NCI-H146 treated with DMSO at 0.1 percent for 48 hours (cell line): ENCODE results near the gene FXYD3.

ENCODE experiments used
- DNase-seq: peaks from one replicate; lab custom pipeline; 2025; ENCODE audit not compliant: unreplicated experiment; lab: John Stamatoyannopoulos, UW

FXYD3 gene

GRCh38 chr19:35115177-35115951, at the start of gene FXYD3:
FXYD3 (plus strand) TSS chr19:35115823; CDS start chr19:35119377, 3,554 bp downstream.
- DNase-seq = no peak

- DNase-seq = no peak
Observed at GRCh38 chr19:35066121-35066520, 49.5 kb upstream of the FXYD3 start.

- peak; percentile 74 for DNase-seq
Observed at GRCh38 chr19:35066691-35067563, 48.7 kb upstream of the FXYD3 start.

GRCh38 chr19:35068941-35069634, 46.5 kb upstream of the FXYD3 start:
- no peak for DNase-seq

- no peak for DNase-seq
Observed at GRCh38 chr19:35069696-35070095, 45.9 kb upstream of the FXYD3 start.

GRCh38 chr19:35070471-35070870, 45.2 kb upstream of the FXYD3 start:
- DNase-seq = no peak

GRCh38 chr19:35073516-35073915, 42.1 kb upstream of the FXYD3 start:
- no peak for DNase-seq

- DNase-seq = no peak
Observed at GRCh38 chr19:35073941-35074340, 41.7 kb upstream of the FXYD3 start.

- no peak for DNase-seq
Observed at GRCh38 chr19:35074426-35075201, 41.0 kb upstream of the FXYD3 start.

- DNase-seq = no peak
Observed at GRCh38 chr19:35075202-35076025, 40.2 kb upstream of the FXYD3 start.

GRCh38 chr19:35076026-35076370, 39.6 kb upstream of the FXYD3 start:
- no peak for DNase-seq

GRCh38 chr19:35076657-35077056, 39.0 kb upstream of the FXYD3 start:
- no peak for DNase-seq

- no peak for DNase-seq
Observed at GRCh38 chr19:35077411-35078223, 38.0 kb upstream of the FXYD3 start.

GRCh38 chr19:35079826-35080225, 35.8 kb upstream of the FXYD3 start:
- DNase-seq = no peak

- no peak for DNase-seq
Observed at GRCh38 chr19:35080613-35081170, 34.9 kb upstream of the FXYD3 start.

- no peak for DNase-seq
Observed at GRCh38 chr19:35081201-35081600, 34.4 kb upstream of the FXYD3 start.

- no peak for DNase-seq
Observed at GRCh38 chr19:35083691-35084508, 31.7 kb upstream of the FXYD3 start.

- DNase-seq = no peak
Observed at GRCh38 chr19:35084509-35084762, 31.2 kb upstream of the FXYD3 start.
